ENCODE data around the gene IGFBP3. TPM values are rescaled to one million over a fixed set of nuclear protein-coding genes. Genes with fewer than 3 reads are reported as not detected.
A peak's percentile ranks its signal among the peaks of the same experiment; 100 is the strongest.

Gene IGFBP3
- total and polyA plus RNA-seq, 2 of the 13 experiments (the other 11 are each of a cell fraction or from before 2014, with no cell fraction given) = 57.5 TPM; not detected in 1

DNA sequence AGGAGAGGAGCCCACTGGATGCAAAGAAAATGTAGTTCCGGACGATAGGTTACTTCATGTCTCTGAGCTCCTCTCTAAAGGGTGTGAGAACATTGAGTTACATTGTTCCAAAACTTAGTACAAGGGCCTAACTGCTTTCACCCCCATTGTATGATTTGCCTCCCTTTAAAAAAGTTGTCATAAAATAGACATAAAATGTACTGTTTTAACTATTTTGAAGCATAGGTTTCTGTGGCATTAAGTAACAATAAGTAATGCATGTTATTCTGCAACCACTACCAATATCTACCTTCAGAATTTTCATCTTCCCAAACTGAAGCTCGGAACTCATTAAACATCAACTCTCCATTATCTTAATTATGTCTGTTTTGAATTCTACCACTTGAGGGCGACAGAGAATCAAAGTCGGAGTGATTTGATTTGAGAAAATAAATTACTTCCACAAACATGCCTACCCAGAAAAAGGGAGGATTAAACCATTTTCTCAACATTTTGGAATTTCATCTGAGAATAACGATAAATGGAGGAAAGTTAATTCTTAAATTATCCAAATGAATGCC, 30.1 kb downstream of the IGFBP3 start (continued):
- TF ChIP-seq GATAD2A (CRISPR knock-in tag; IDR thresholded peaks at IDR 0.05) = no peak; the same call in 1 of the 2 replicates
- TF ChIP-seq ZMYM2 (CRISPR knock-in tag; IDR thresholded peaks at IDR 0.05) = no peak
- no peak for TF ChIP-seq CHD2 (IDR thresholded peaks at IDR 0.05; ENCODE audit: low read depth, low read length)
- TF ChIP-seq ZSCAN31 (CRISPR knock-in tag; IDR thresholded peaks at IDR 0.05; ENCODE audit: low read depth) = no peak
- no peak for TF ChIP-seq GFI1 (CRISPR knock-in tag; IDR thresholded peaks at IDR 0.05; ENCODE audit: borderline replicate concordance)
- TF ChIP-seq, protein P1, sequence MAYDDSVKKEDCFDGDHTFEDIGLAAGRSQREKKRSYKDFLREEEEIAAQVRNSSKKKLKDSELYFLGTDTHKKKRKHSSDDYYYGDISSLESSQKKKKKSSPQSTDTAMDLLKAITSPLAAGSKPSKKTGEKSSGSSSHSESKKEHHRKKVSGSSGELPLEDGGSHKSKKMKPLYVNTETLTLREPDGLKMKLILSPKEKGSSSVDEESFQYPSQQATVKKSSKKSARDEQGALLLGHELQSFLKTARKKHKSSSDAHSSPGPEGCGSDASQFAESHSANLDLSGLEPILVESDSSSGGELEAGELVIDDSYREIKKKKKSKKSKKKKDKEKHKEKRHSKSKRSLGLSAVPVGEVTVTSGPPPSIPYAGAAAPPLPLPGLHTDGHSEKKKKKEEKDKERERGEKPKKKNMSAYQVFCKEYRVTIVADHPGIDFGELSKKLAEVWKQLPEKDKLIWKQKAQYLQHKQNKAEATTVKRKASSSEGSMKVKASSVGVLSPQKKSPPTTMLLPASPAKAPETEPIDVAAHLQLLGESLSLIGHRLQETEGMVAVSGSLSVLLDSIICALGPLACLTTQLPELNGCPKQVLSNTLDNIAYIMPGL (CRISPR knock-in tag; IDR thresholded peaks at IDR 0.05; ENCODE audit: borderline replicate concordance in 1 of 2, low read depth in 1 of 2) = no peak; a peak in 1 of 4 replicates
- TF ChIP-seq, protein P2, sequence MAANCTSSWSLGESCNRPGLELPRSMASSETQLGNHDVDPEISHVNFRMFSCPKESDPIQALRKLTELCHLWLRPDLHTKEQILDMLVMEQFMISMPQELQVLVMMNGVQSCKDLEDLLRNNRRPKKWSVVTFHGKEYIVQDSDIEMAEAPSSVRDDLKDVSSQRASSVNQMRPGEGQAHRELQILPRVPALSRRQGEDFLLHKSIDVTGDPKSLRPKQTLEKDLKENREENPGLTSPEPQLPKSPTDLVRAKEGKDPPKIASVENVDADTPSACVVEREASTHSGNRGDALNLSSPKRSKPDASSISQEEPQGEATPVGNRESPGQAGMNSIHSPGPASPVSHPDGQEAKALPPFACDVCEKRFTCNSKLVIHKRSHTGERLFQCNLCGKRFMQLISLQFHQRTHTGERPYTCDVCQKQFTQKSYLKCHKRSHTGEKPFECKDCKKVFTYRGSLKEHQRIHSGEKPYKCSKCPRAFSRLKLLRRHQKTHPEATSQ (CRISPR knock-in tag; IDR thresholded peaks at IDR 0.05; ENCODE audit: borderline replicate concordance) = no peak
- TF ChIP-seq ZNF761 (CRISPR knock-in tag; conservative IDR thresholded peaks at IDR 0.05) = no peak
- TF ChIP-seq, protein P3, sequence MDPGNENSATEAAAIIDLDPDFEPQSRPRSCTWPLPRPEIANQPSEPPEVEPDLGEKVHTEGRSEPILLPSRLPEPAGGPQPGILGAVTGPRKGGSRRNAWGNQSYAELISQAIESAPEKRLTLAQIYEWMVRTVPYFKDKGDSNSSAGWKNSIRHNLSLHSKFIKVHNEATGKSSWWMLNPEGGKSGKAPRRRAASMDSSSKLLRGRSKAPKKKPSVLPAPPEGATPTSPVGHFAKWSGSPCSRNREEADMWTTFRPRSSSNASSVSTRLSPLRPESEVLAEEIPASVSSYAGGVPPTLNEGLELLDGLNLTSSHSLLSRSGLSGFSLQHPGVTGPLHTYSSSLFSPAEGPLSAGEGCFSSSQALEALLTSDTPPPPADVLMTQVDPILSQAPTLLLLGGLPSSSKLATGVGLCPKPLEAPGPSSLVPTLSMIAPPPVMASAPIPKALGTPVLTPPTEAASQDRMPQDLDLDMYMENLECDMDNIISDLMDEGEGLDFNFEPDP (CRISPR knock-in tag; conservative IDR thresholded peaks at IDR 0.05) = no peak
- TF ChIP-seq ZNF883 (CRISPR knock-in tag; IDR thresholded peaks at IDR 0.05; ENCODE audit: not compliant biosample characterization) = no peak
- TF ChIP-seq, protein P4, sequence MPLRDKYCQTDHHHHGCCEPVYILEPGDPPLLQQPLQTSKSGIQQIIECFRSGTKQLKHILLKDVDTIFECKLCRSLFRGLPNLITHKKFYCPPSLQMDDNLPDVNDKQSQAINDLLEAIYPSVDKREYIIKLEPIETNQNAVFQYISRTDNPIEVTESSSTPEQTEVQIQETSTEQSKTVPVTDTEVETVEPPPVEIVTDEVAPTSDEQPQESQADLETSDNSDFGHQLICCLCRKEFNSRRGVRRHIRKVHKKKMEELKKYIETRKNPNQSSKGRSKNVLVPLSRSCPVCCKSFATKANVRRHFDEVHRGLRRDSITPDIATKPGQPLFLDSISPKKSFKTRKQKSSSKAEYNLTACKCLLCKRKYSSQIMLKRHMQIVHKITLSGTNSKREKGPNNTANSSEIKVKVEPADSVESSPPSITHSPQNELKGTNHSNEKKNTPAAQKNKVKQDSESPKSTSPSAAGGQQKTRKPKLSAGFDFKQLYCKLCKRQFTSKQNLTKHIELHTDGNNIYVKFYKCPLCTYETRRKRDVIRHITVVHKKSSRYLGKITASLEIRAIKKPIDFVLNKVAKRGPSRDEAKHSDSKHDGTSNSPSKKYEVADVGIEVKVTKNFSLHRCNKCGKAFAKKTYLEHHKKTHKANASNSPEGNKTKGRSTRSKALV (CRISPR knock-in tag; IDR thresholded peaks at IDR 0.05) = no peak; the same call in 1 of the 2 replicates
- TF ChIP-seq, protein P5, sequence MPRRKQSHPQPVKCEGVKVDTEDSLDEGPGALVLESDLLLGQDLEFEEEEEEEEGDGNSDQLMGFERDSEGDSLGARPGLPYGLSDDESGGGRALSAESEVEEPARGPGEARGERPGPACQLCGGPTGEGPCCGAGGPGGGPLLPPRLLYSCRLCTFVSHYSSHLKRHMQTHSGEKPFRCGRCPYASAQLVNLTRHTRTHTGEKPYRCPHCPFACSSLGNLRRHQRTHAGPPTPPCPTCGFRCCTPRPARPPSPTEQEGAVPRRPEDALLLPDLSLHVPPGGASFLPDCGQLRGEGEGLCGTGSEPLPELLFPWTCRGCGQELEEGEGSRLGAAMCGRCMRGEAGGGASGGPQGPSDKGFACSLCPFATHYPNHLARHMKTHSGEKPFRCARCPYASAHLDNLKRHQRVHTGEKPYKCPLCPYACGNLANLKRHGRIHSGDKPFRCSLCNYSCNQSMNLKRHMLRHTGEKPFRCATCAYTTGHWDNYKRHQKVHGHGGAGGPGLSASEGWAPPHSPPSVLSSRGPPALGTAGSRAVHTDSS (CRISPR knock-in tag; conservative IDR thresholded peaks at IDR 0.05) = no peak
- TF ChIP-seq KLF15 (CRISPR knock-in tag; IDR thresholded peaks at IDR 0.05; ENCODE audit: borderline replicate concordance) = no peak
- TF ChIP-seq NAIF1 (CRISPR knock-in tag; IDR thresholded peaks at IDR 0.05; ENCODE audit: borderline replicate concordance) = no peak
- TF ChIP-seq, protein P6, sequence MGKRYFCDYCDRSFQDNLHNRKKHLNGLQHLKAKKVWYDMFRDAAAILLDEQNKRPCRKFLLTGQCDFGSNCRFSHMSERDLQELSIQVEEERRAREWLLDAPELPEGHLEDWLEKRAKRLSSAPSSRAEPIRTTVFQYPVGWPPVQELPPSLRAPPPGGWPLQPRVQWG (CRISPR knock-in tag; IDR thresholded peaks at IDR 0.05; ENCODE audit: borderline replicate concordance, low read depth) = no peak
- no peak for TF ChIP-seq ZC3H13 (CRISPR knock-in tag; IDR thresholded peaks at IDR 0.05)
- no peak for TF ChIP-seq SNRNP70 (IDR thresholded peaks at IDR 0.05; ENCODE audit: low read depth, low read length)
- TF ChIP-seq, protein P7, sequence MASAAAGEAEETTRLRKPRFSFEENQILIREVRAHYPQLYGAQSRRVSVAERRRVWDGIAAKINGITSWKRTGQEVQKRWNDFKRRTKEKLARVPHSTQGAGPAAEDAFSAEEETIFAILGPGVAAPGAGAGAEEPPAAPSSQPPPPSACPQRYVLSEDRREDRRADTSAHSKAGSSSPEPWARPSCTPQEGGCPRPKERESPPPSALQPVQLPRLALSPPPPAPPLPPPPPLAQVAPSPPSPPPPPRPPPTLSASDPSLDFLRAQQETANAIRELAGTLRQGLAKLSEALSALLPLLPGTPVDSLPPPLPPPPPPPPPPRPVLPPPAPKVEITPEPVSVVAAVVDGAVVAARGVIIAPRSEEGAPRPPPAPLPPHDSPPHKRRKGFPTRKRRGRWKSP (CRISPR knock-in tag; IDR thresholded peaks at IDR 0.05) = 0 out of 2 replicates have a peak, but pooled peaks have one; percentile 2
- TF ChIP-seq MIXL1 (CRISPR knock-in tag; IDR thresholded peaks at IDR 0.05) = peak; percentile 20; the same call in 1 of the 2 replicates

Measured in HepG2 (cell line).